Activated CD4-positive, alpha-beta T cell treated with anti-CD3 and anti-CD28 coated beads, Interleukin-2, amount 10 ng/mL, durations not matched to agents 7 days and 5 days (primary cell): ENCODE results near the gene ILRUN. TPM values are rescaled to one million over a fixed set of nuclear protein-coding genes. Genes with fewer than 3 reads are reported as not detected.
"Not testable (repeated sequence)": the region's sequence is repeated elsewhere in the genome, so short reads cannot be mapped to it uniquely, and the experiment has no call there.

ENCODE experiments used
- CTCF ChIA-PET: fragments of 350-600 bp; sonication (Branson Sonifier 250); formaldehyde crosslinking; loops from one replicate; lab custom pipeline; 2021; ENCODE audit warnings: antibody characterized with exemption; lab: Charles Lee
- POLR2A ChIA-PET: fragments of 350-600 bp; sonication (Branson Sonifier 250); formaldehyde crosslinking; loops from one replicate; lab custom pipeline; 2021; ENCODE audit warnings: antibody characterized with exemption; lab: Charles Lee
- DNase-seq: peaks from one replicate; pipeline ENCODE4 v3.0.0-alpha.2; 2020
- H3K27ac Mint-ChIP-seq: one replicate; pipeline ENCODE4 v1.8.0; 2021; ENCODE audit warnings: mild to moderate bottlenecking, moderate library complexity, mixed read lengths
- H3K27me3 Mint-ChIP-seq: one replicate; pipeline ENCODE4 v1.8.0; 2021; ENCODE audit warnings: mixed read lengths
- H3K36me3 Mint-ChIP-seq: one replicate; pipeline ENCODE4 v1.8.0; 2021; ENCODE audit warnings: low read depth, mixed read lengths
- H3K4me1 Mint-ChIP-seq: one replicate; pipeline ENCODE4 v1.8.0; 2021; ENCODE audit warnings: mixed read lengths
- H3K4me3 Mint-ChIP-seq: one replicate; pipeline ENCODE4 v1.8.0; 2021; ENCODE audit warnings: mild to moderate bottlenecking, moderate library complexity, mixed read lengths
- H3K9me3 Mint-ChIP-seq: one replicate; pipeline ENCODE4 v1.8.0; 2021; ENCODE audit warnings: mixed read lengths
- total RNA-seq, 2 experiments: library from RNA; stranded (reverse); gene quantifications; one replicate each; pipeline ENCODE4 v1.2.3, GENCODE V29; 2021

Gene ILRUN
- total RNA-seq = 10 to 100 TPM; 68.0 to 72.0 TPM

GRCh38 chr6:34696739-34697543 is at the start of gene ILRUN:
ILRUN (minus strand) TSS chr6:34696767; CDS start chr6:34696603, 164 bp downstream.
- H3K9me3 Mint-ChIP-seq = no peaks in the 10 kb centered on the region
- H3K27ac Mint-ChIP-seq = peak within 1 kb of the TSS; percentile 99
- ChIA-PET CTCF (interaction anchor here (0.6 kb wide), 2 partner anchors 14 to 533 kb away, joined by 3 to 4 read pairs; no protein-coding TSS in a partner anchor), POLR2A (interaction anchor here (0.5 to 0.9 kb wide), 2 partner anchors 43 to 60 kb away, joined by 3 to 4 read pairs; partner anchors contain the start of gene SNRPC)
- H3K4me3 Mint-ChIP-seq = peak within 1 kb of the TSS; percentile 96
- H3K27me3 Mint-ChIP-seq = no peaks in the 10 kb centered on the region
- peak; percentile 96 for DNase-seq
- peaks cover 17% of the 10 kb centered on the region for H3K36me3 Mint-ChIP-seq
- H3K4me1 Mint-ChIP-seq = peaks cover 43% of the 10 kb centered on the region

GRCh38 chr6:34745277-34746103 is 48.9 kb upstream of the ILRUN start:
- Mint-ChIP-seq H3K36me3 (no peaks in the 10 kb centered on the region), H3K27ac (no peak overlapping the region), H3K4me1 (no peaks in the 10 kb centered on the region), H3K27me3 (no peaks in the 10 kb centered on the region), H3K9me3 (no peaks in the 10 kb centered on the region), H3K4me3 (no peak overlapping the region)
- no peak for DNase-seq
- POLR2A ChIA-PET = no interaction called here
- CTCF ChIA-PET = interaction anchor here (0.8 to 3.0 kb wide), 6 partner anchors 10 to 19 kb away, joined by 3 to 14 read pairs (median 3); partner anchors contain the start of gene SNRPC

GRCh38 chr6:34744294-34744647 is 47.7 kb upstream of the ILRUN start:
- H3K27ac Mint-ChIP-seq, H3K4me3 Mint-ChIP-seq, DNase-seq, H3K4me1 Mint-ChIP-seq, POLR2A ChIA-PET, H3K27me3 Mint-ChIP-seq, H3K36me3 Mint-ChIP-seq, H3K9me3 Mint-ChIP-seq: not testable (repeated sequence)
- CTCF ChIA-PET = interaction anchor here (0.7 to 3.0 kb wide), 3 partner anchors 11 to 16 kb away, joined by 3 to 14 read pairs (median 3); partner anchors contain the start of gene SNRPC

GRCh38 chr6:34743625-34744293 is 47.2 kb upstream of the ILRUN start:
- ChIA-PET CTCF (no interaction called here), POLR2A (no interaction called here)
- no peak for DNase-seq

GRCh38 chr6:34742094-34742493 is 45.5 kb upstream of the ILRUN start:
- no peak overlapping the region for H3K27ac Mint-ChIP-seq
- peaks cover 4% of the 10 kb centered on the region for H3K4me1 Mint-ChIP-seq
- no peak overlapping the region for H3K4me3 Mint-ChIP-seq
- DNase-seq = no peak
- no peaks in the 10 kb centered on the region for H3K36me3 Mint-ChIP-seq
- CTCF ChIA-PET = interaction anchor here (0.6 to 0.8 kb wide), 2 partner anchors 12 to 1609 kb away, joined by 3 to 5 read pairs; no protein-coding TSS in a partner anchor
- POLR2A ChIA-PET = interaction anchor here (0.7 kb wide), 1 partner anchor 408 kb away, joined by 4 read pairs; no protein-coding TSS in a partner anchor
- no peaks in the 10 kb centered on the region for H3K9me3 Mint-ChIP-seq
- no peaks in the 10 kb centered on the region for H3K27me3 Mint-ChIP-seq

More at GRCh38 chr6:34743625-34744293, 47.2 kb upstream of the ILRUN start:
- H3K36me3 Mint-ChIP-seq = no peaks in the 10 kb centered on the region
- no peak overlapping the region for H3K27ac Mint-ChIP-seq
- no peaks in the 10 kb centered on the region for H3K27me3 Mint-ChIP-seq
- H3K9me3 Mint-ChIP-seq = no peaks in the 10 kb centered on the region
- peaks cover 2% of the 10 kb centered on the region for H3K4me1 Mint-ChIP-seq
- no peak overlapping the region for H3K4me3 Mint-ChIP-seq

GRCh38 chr6:34736823-34737222 is 40.3 kb upstream of the ILRUN start:
- peaks cover 4% of the 10 kb centered on the region for H3K4me1 Mint-ChIP-seq
- H3K4me3 Mint-ChIP-seq = no peak overlapping the region
- POLR2A ChIA-PET = no interaction called here
- H3K9me3 Mint-ChIP-seq = no peaks in the 10 kb centered on the region
- CTCF ChIA-PET = interaction anchor here (0.5 to 1.1 kb wide), 2 partner anchors 28 to 276 kb away, joined by 3 read pairs; no protein-coding TSS in a partner anchor
- H3K27ac Mint-ChIP-seq = no peak overlapping the region
- no peaks in the 10 kb centered on the region for H3K27me3 Mint-ChIP-seq
- no peak for DNase-seq
- no peaks in the 10 kb centered on the region for H3K36me3 Mint-ChIP-seq

- no peaks in the 10 kb centered on the region for H3K4me1 Mint-ChIP-seq
- no peaks in the 10 kb centered on the region for H3K27me3 Mint-ChIP-seq
- H3K36me3 Mint-ChIP-seq = no peaks in the 10 kb centered on the region
- no peak overlapping the region for H3K27ac Mint-ChIP-seq
- no peak overlapping the region for H3K4me3 Mint-ChIP-seq
- ChIA-PET CTCF (interaction anchor here (0.7 to 1.1 kb wide), 2 partner anchors 59 to 210 kb away, joined by 3 read pairs; no protein-coding TSS in a partner anchor), POLR2A (no interaction called here)
- no peaks in the 10 kb centered on the region for H3K9me3 Mint-ChIP-seq
- no peak for DNase-seq
Measured at GRCh38 chr6:34731393-34732060, 35.0 kb upstream of the ILRUN start.

- no peaks in the 10 kb centered on the region for H3K36me3 Mint-ChIP-seq
- POLR2A ChIA-PET = interaction anchor here (0.6 kb wide), 1 partner anchor 133 kb away, joined by 9 read pairs; no protein-coding TSS in a partner anchor
- H3K9me3 Mint-ChIP-seq = peaks cover 5% of the 10 kb centered on the region
- H3K4me3 Mint-ChIP-seq = no peak overlapping the region
- DNase-seq = no peak
- no peaks in the 10 kb centered on the region for H3K4me1 Mint-ChIP-seq
- CTCF ChIA-PET = no interaction called here
- no peak overlapping the region for H3K27ac Mint-ChIP-seq
- no peaks in the 10 kb centered on the region for H3K27me3 Mint-ChIP-seq
Measured at GRCh38 chr6:34729631-34730470, 33.3 kb upstream of the ILRUN start.

- CTCF ChIA-PET = interaction anchor here (1.1 kb wide), 1 partner anchor 20 kb away, joined by 3 read pairs; no protein-coding TSS in a partner anchor
Measured at GRCh38 chr6:34726055-34726454, 29.5 kb upstream of the ILRUN start.

GRCh38 chr6:34723203-34723602 is 26.6 kb upstream of the ILRUN start:
- Mint-ChIP-seq H3K9me3 (peaks cover 5% of the 10 kb centered on the region), H3K4me3 (no peak overlapping the region), H3K27me3 (no peaks in the 10 kb centered on the region), H3K36me3 (no peaks in the 10 kb centered on the region), H3K27ac (no peak overlapping the region), H3K4me1 (no peaks in the 10 kb centered on the region)
- CTCF ChIA-PET = no interaction called here
- no peak for DNase-seq
- POLR2A ChIA-PET = no interaction called here

More at GRCh38 chr6:34726055-34726454, 29.5 kb upstream of the ILRUN start:
- Mint-ChIP-seq H3K4me1 (no peaks in the 10 kb centered on the region), H3K36me3 (no peaks in the 10 kb centered on the region), H3K4me3 (no peak overlapping the region), H3K9me3 (peaks cover 5% of the 10 kb centered on the region), H3K27me3 (no peaks in the 10 kb centered on the region), H3K27ac (no peak overlapping the region)
- POLR2A ChIA-PET = no interaction called here
- DNase-seq = no peak

GRCh38 chr6:34722451-34722850 is 25.9 kb upstream of the ILRUN start:
- Mint-ChIP-seq H3K9me3 (peaks cover 5% of the 10 kb centered on the region), H3K27me3 (peaks cover 3% of the 10 kb centered on the region), H3K36me3 (no peaks in the 10 kb centered on the region), H3K27ac (no peak overlapping the region), H3K4me3 (no peak overlapping the region), H3K4me1 (no peaks in the 10 kb centered on the region)
- no peak for DNase-seq
- ChIA-PET CTCF (no interaction called here), POLR2A (no interaction called here)
